Fibroblast of the aortic adventitia (primary cell): ENCODE measurements around the gene STAU1. TPM values are rescaled to one million over a fixed set of nuclear protein-coding genes. Genes with fewer than 3 reads are reported as not detected.

Source experiments
- DNase-seq: peaks from one replicate; pipeline ENCODE4 v3.0.0-alpha.2; 2010; ENCODE audit warnings: low read depth
- H3K4me3 ChIP-seq: 2 replicates; pipeline ENCODE4 v1.5.1; 2011; ENCODE audit warnings: low read depth, mild to moderate bottlenecking, control low read depth, low read length, moderate library complexity
- CTCF ChIP-seq: IDR thresholded peaks from 2 replicates; pipeline ENCODE4 v1.5.1; 2011; ENCODE audit warnings: mild to moderate bottlenecking, low read length, control low read depth, inconsistent platforms; ENCODE audit not compliant: insufficient read depth
- total RNA-seq: library from RNA; depleted of rRNA; stranded (reverse); fragments of >200 nt; gene quantifications from 2 replicates; pipeline ENCODE4 v1.2.3, GENCODE V29; 2012; ENCODE audit warnings: low replicate concordance

The STAU1 gene
- total RNA-seq, 1 donor = 60.0 TPM

- TF ChIP-seq CTCF = no peak
- no peak for DNase-seq
- H3K4me3 ChIP-seq = no peak overlapping the region
Measured at GRCh38 chr20:49157146-49157545, 31.0 kb downstream of the STAU1 start.

- no peak overlapping the region for H3K4me3 ChIP-seq
- no peak for TF ChIP-seq CTCF
- no peak for DNase-seq
Measured at GRCh38 chr20:49156481-49156880, 31.7 kb downstream of the STAU1 start.

GRCh38 chr20:49151436-49151835 is 36.7 kb downstream of the STAU1 start:
- no peak for DNase-seq
- no peak for TF ChIP-seq CTCF
- no peak overlapping the region for H3K4me3 ChIP-seq

GRCh38 chr20:49149281-49150045 is 38.7 kb downstream of the STAU1 start:
- no peak overlapping the region for H3K4me3 ChIP-seq
- DNase-seq = peak; percentile 70
- TF ChIP-seq CTCF = no peak

- H3K4me3 ChIP-seq = no peak overlapping the region
- DNase-seq = no peak
- TF ChIP-seq CTCF = no peak
Measured at GRCh38 chr20:49148601-49149000, 39.5 kb downstream of the STAU1 start.

- no peak for TF ChIP-seq CTCF
- DNase-seq = no peak
- H3K4me3 ChIP-seq = no peak overlapping the region
Measured at GRCh38 chr20:49147296-49147695, 40.8 kb downstream of the STAU1 start.
